ENCODE data around the gene PWP2. TPM values are rescaled to one million over a fixed set of nuclear protein-coding genes. Genes with fewer than 3 reads are reported as not detected.

The PWP2 gene
- total and polyA plus RNA-seq, 4 donors = 0.66 to 8.4 (median 2.7) TPM

- H3K36me3 ChIP-seq (ENCODE audit: control insufficient read depth in 4 of 4, insufficient read depth in 3 of 4, low read depth in 1 of 4, low read length in 3 of 4) = peaks cover 5 to 56% (median 33%) of the 10 kb centered on the region in 4 donors
- no peaks in the 10 kb centered on the region for H3K4me1 ChIP-seq (ENCODE audit: control insufficient read depth in 4 of 4, insufficient read depth in 4 of 4, low read length in 3 of 4)
- TF ChIP-seq RAD21 (IDR thresholded peaks at IDR 0.05) (peak; percentile 13 to 42), HNF4G (IDR thresholded peaks at IDR 0.05) (no peak)
- no peak overlapping the region for H3K9ac ChIP-seq (ENCODE audit: low read depth in 1 of 2, low read length in 2 of 2)
- no peak overlapping the region for H3K4me3 ChIP-seq (ENCODE audit: low read depth in 1 of 3, low read length in 3 of 3)
- no peak overlapping the region for H3K27ac ChIP-seq (ENCODE audit: low read depth in 1 of 2, low read length in 2 of 2)
- 74% methylated on average over 15 of the region's 15 CpGs for WGBS
- H3K27me3 ChIP-seq (ENCODE audit: control insufficient read depth in 4 of 4, insufficient read depth in 4 of 4, low read length in 3 of 4) = no peaks in the 10 kb centered on the region
- H3K9me3 ChIP-seq (ENCODE audit: control insufficient read depth in 4 of 4, low read length in 3 of 4) = no peaks in the 10 kb centered on the region
- no peak for DNase-seq (ENCODE audit: low spot score)
Observed at GRCh38 chr21:44067011-44067839, 40.0 kb upstream of the PWP2 start.

- Histone ChIP-seq H3K9me3 (ENCODE audit: control insufficient read depth in 4 of 4, low read length in 3 of 4) (no peaks in the 10 kb centered on the region), H3K36me3 (ENCODE audit: control insufficient read depth in 4 of 4, insufficient read depth in 3 of 4, low read depth in 1 of 4, low read length in 3 of 4) (peaks cover 5 to 55% (median 29%) of the 10 kb centered on the region in 4 donors), H3K4me3 (ENCODE audit: low read depth in 1 of 3, low read length in 3 of 3) (no peak overlapping the region), H3K27me3 (ENCODE audit: control insufficient read depth in 4 of 4, insufficient read depth in 4 of 4, low read length in 3 of 4) (no peaks in the 10 kb centered on the region), H3K27ac (ENCODE audit: low read depth in 1 of 2, low read length in 2 of 2) (no peak overlapping the region), H3K9ac (ENCODE audit: low read depth in 1 of 2, low read length in 2 of 2) (no peak overlapping the region), H3K4me1 (ENCODE audit: control insufficient read depth in 4 of 4, insufficient read depth in 4 of 4, low read length in 3 of 4) (no peaks in the 10 kb centered on the region)
- 96% methylated on average over 7 of the region's 7 CpGs for WGBS
- no peak for TF ChIP-seq ATF3 (IDR thresholded peaks at IDR 0.05)
- no peak for TF ChIP-seq RXRA (IDR thresholded peaks at IDR 0.05)
- TF ChIP-seq HNF4A (conservative IDR thresholded peaks at IDR 0.05) = no peak
- TF ChIP-seq, protein P1, sequence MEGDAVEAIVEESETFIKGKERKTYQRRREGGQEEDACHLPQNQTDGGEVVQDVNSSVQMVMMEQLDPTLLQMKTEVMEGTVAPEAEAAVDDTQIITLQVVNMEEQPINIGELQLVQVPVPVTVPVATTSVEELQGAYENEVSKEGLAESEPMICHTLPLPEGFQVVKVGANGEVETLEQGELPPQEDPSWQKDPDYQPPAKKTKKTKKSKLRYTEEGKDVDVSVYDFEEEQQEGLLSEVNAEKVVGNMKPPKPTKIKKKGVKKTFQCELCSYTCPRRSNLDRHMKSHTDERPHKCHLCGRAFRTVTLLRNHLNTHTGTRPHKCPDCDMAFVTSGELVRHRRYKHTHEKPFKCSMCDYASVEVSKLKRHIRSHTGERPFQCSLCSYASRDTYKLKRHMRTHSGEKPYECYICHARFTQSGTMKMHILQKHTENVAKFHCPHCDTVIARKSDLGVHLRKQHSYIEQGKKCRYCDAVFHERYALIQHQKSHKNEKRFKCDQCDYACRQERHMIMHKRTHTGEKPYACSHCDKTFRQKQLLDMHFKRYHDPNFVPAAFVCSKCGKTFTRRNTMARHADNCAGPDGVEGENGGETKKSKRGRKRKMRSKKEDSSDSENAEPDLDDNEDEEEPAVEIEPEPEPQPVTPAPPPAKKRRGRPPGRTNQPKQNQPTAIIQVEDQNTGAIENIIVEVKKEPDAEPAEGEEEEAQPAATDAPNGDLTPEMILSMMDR (IDR thresholded peaks at IDR 0.05; ENCODE audit: low read depth, low read length, missing input control) = no peak
- TF ChIP-seq ZBTB33 (IDR thresholded peaks at IDR 0.05) = no peak
- no peak for TF ChIP-seq HNF4G (IDR thresholded peaks at IDR 0.05)
- no peak for TF ChIP-seq TAF1 (conservative IDR thresholded peaks at IDR 0.05)
- no peak for TF ChIP-seq EGR1 (IDR thresholded peaks at IDR 0.05; ENCODE audit: low read depth in 2 of 2)
- TF ChIP-seq, protein P2, sequence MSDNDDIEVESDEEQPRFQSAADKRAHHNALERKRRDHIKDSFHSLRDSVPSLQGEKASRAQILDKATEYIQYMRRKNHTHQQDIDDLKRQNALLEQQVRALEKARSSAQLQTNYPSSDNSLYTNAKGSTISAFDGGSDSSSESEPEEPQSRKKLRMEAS (IDR thresholded peaks at IDR 0.05) = no peak
- no peak for TF ChIP-seq YY1 (IDR thresholded peaks at IDR 0.05)
- no peak for TF ChIP-seq GABPA (IDR thresholded peaks at IDR 0.05 in 1 of 2, conservative IDR thresholded peaks at IDR 0.05 in 1 of 2)
- TF ChIP-seq SP1 (IDR thresholded peaks at IDR 0.05) = no peak
- no peak for TF ChIP-seq FOXA2 (IDR thresholded peaks at IDR 0.05)
- TF ChIP-seq NR2F2 (IDR thresholded peaks at IDR 0.05) = no peak
- TF ChIP-seq, protein P3, sequence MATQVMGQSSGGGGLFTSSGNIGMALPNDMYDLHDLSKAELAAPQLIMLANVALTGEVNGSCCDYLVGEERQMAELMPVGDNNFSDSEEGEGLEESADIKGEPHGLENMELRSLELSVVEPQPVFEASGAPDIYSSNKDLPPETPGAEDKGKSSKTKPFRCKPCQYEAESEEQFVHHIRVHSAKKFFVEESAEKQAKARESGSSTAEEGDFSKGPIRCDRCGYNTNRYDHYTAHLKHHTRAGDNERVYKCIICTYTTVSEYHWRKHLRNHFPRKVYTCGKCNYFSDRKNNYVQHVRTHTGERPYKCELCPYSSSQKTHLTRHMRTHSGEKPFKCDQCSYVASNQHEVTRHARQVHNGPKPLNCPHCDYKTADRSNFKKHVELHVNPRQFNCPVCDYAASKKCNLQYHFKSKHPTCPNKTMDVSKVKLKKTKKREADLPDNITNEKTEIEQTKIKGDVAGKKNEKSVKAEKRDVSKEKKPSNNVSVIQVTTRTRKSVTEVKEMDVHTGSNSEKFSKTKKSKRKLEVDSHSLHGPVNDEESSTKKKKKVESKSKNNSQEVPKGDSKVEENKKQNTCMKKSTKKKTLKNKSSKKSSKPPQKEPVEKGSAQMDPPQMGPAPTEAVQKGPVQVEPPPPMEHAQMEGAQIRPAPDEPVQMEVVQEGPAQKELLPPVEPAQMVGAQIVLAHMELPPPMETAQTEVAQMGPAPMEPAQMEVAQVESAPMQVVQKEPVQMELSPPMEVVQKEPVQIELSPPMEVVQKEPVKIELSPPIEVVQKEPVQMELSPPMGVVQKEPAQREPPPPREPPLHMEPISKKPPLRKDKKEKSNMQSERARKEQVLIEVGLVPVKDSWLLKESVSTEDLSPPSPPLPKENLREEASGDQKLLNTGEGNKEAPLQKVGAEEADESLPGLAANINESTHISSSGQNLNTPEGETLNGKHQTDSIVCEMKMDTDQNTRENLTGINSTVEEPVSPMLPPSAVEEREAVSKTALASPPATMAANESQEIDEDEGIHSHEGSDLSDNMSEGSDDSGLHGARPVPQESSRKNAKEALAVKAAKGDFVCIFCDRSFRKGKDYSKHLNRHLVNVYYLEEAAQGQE (IDR thresholded peaks at IDR 0.05) = no peak
- no peak for TF ChIP-seq FOXA1 (IDR thresholded peaks at IDR 0.05)
- TF ChIP-seq RAD21 (IDR thresholded peaks at IDR 0.05) = no peak
- no peak for TF ChIP-seq JUND (IDR thresholded peaks at IDR 0.05)
- no peak for DNase-seq (ENCODE audit: low spot score)
Observed at GRCh38 chr21:44070391-44070790, 36.8 kb upstream of the PWP2 start.

Data from liver (tissue), 9 donors.